IPS DF 4.7 (cell line): Measurements from ENCODE around the gene PLBD1.
A peak's percentile ranks its signal among the peaks of the same experiment; 100 is the strongest.

Source experiments
- DNase-seq: peaks from one replicate; pipeline ENCODE4 v3.0.0-alpha.2; 2013; ENCODE audit warnings: low spot score; ENCODE audit errors: extremely low read depth

Gene PLBD1

GRCh38 chr12:14564336-14564959, 3.2 kb downstream of the PLBD1 start:
- no peak for DNase-seq

DNA sequence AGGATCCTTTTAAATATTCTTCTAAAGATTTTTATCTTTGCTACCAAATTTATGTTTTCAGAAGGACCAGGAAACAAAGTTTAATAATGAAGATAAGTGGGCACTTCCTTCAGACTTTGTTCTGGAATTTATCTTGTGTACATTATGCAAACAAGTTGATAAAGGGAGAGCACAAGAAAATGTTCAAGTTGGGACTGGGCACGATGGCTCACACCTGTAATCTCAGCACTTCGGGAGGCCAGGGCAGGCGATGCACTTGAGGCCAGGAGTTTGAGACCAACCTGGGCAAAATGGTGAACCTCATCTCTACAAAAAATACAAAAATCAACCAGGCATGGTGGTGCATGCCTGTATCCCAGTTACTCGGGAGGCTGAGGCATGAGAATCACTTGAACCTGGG, 4.6 kb downstream of the PLBD1 start:
- DNase-seq: no peak

DNA sequence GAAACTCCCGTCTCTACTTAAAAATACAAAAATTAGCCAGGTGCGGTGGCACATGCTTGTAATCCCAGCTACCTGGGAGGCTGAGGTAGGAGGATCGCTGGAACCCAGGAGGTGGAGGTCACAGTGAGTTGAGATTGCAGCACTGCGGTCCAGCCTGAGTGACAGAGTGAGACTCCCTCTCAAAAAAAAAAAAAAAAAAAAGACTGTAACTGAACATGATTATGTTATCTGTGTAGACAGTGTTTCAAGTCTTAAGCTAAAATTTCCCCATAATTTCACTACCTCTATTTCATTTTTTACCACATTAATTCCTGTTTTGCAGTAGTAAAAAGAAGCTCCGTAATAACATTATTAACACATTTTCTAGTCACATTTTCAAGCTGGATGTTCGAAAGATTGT, 5.4 kb downstream of the PLBD1 start:
- DNase-seq: no peak

GRCh38 chr12:14561677-14562238, 5.9 kb downstream of the PLBD1 start:
- no peak for DNase-seq

DNA sequence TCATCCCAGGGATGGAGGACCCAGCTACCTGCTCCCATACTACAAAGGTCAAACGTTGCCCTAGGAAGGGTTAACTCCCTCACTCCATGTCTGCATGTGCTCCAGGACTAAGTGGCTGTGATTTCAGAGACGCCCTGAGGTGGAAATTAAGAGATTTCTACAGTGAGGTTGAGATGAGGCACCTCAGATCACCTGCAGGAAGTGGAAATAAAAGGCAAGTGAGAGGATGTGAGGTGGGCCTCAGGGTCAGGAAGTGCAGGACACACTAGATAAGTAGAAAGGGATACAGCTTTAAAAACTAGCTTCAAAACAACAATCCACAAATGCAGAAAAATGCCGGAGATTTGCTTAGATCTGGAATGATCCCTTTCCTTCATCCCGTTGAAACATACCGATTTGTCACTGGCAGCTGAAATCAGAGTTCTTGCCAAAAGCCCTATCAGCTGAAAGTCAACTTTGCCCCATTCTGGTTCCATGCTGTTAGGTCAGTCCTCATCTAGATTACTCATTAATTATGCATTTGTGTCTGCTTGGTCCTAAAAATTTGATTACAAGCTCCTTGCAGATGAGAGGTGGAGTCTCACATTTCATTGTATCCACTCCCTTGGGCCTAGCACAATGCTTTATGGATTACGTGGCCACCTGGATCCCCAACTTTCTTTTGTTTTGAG, 6.6 kb downstream of the PLBD1 start:
- DNase-seq: no peak

GRCh38 chr12:14558473-14558959, 9.2 kb downstream of the PLBD1 start:
- DNase-seq: no peak

GRCh38 chr12:14557966-14558365, 9.7 kb downstream of the PLBD1 start:
- no peak for DNase-seq

DNA sequence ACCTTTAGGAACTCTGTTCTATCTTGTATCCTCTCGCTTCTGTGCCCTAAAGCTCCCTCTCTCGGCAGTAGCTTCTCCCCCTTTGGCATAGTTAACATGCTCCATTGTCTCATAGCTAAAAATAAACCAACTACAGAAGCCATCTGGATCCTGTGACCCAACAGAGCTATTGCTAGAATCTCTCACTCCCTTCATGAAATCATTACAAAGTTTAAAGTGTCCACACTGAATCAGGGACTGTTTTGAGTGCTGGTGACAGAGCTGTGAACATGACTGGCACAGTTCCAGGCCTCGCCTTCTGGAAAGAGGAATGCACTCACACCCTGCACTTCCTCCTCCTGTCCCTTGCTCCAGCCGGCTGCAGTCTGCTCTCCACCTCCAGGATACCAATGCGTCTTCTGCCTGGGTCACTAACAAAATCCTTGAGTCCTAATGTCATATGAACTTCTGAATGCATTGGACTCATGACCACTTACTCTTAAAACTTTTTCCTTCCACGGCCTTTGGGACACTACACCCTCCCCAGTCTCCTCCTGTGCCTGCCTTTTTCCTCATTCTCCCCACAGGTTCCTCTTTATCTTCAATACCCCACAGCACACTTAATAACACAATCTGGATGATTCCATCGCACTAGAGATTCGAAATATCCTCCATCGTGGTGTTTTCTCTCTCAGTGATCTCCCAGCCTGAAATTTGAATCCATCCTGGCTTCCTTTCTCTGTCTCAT, 13.2 kb downstream of the PLBD1 start:
- no peak for DNase-seq

- no peak for DNase-seq
These were observed 19.1 kb downstream of the PLBD1 start for GRCh38 chr12:14548609-14549008.

DNA sequence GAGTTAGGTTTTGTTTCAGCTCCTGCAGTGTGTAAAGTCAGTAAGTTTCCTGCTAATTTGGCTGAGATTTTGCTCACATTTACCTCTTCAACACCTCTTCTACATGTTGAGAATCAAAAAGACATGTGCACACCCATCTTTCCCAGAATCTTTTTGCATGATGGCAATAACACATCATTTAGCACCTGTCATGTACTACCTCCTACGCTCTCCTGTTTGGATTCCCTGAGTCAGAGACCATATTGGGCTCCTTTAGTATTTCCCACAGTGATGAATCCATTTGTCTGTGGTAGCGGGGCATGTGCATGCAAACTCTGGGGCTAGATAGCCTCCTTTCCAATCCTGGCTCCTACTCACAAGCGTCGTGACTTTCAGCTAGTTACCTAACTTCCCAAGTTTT, 20.1 kb downstream of the PLBD1 start:
- no peak for DNase-seq

DNA sequence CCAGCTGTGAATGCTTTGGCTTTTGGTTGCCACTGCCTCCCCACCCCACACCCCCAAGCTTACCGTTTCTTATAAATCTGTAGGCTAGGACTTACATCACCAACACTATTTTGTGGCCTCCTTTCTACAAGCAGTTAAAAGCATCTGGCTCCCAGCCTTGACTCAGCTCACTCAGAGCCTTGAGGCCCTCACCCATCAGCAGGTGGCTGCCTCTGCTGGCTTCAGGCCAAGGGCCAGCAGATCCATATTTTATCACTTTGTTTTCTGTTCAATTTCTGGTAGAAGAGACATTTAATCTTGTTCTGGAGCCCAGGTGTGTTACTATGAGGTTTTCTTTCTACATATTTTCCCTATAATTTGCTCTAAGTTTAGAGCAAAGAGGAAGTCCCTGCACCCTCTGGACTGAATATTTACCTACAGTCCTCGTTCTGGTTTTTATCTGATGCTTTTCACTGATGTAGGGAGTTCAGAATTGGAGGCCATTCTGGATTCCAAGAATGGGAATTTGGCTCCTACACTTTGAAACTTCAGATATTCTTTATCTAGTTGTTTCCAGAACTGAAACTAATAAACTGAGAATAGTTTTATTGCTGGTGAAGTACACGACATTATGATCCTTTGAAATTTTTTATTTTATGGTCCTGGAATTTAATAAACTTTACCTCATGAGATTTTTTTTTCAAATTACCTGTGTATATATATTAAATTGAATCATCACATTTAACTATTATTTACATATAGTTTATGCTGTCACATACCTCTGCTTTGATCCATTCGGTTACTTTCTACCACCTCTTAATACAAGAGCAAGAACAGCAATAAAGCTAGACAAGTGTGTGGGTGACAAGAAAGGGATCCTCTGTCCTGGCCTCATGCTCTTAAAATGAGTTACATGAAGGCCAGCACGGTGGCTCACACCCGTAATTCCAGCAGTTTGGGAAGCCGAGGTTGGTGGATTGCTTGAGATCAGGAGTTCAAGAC, 22.2 kb downstream of the PLBD1 start:
- no peak for DNase-seq

DNA sequence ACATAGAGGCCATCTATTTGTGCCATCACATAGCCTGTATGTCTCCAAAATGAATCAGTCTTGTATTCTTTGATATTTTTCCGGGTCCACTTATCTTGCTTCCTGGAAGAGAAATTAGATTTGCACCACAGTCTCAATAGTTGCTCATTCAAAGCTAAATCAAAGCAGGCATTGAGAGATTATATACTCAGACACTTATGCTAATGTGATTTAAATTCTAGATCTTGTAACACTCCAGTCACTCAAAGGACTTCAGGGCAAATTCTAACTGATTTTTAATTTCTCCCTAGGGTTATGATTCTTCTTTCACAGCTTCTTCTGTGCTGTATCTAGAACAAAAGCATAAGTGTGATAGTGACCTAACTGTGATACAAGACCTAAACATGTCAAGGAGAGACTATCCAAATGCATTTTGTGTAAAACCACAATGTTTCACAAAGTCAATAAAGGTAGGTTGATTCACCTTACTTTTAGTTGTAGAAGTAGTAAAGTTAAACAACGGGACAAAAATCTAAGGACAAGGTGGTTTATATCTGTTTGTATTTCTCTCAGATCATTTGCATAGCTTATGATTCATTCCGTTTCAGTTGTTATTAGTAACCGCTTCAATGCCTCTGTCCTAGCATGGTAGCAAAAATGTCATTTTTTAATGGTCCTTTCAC, 26.8 kb downstream of the PLBD1 start:
- DNase-seq: no peak

- DNase-seq: no peak
These were observed 30.6 kb downstream of the PLBD1 start for GRCh38 chr12:14537088-14537487.

GRCh38 chr12:14532152-14532551, 35.5 kb downstream of the PLBD1 start:
- DNase-seq: no peak

DNA sequence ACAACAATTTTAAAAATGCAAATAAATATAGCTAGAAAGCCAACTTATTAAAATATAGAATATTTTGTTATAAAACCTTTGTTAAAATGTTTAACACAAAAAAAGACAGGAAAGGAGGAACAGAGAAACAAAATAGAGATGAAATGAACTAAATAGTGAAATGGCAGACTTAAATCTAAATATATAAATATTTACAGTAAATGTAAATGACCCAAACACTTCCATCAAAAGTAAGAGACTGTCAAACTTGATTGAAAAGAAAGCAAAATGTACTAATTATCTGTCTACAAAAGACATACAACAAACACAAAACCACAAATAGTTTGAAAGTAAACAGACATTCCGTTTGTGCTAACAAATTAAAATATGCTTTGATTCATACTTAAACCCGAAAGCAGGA, 41.7 kb downstream of the PLBD1 start:
- DNase-seq: no peak

DNA sequence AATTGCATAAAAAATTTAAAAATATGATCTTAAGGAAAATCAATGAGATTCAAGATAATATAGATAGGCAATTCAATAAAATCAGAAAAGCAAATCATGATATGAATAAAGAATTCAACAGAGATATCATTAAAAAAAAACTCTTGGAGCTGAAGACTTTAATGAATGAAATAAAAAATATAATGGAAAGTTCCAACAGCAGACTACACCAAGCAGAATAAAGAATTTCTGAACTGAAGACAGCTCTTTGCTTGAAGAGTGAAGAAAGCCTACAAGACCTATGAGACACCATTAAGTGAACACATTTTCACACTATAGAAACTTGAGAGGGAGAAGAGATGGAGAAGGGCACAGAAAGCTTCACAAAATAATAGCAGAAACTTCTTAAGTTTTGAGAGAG, 45.9 kb downstream of the PLBD1 start:
- no peak for DNase-seq

- DNase-seq: no peak
These were observed 52.7 kb downstream of the PLBD1 start for GRCh38 chr12:14514946-14515345.

DNA sequence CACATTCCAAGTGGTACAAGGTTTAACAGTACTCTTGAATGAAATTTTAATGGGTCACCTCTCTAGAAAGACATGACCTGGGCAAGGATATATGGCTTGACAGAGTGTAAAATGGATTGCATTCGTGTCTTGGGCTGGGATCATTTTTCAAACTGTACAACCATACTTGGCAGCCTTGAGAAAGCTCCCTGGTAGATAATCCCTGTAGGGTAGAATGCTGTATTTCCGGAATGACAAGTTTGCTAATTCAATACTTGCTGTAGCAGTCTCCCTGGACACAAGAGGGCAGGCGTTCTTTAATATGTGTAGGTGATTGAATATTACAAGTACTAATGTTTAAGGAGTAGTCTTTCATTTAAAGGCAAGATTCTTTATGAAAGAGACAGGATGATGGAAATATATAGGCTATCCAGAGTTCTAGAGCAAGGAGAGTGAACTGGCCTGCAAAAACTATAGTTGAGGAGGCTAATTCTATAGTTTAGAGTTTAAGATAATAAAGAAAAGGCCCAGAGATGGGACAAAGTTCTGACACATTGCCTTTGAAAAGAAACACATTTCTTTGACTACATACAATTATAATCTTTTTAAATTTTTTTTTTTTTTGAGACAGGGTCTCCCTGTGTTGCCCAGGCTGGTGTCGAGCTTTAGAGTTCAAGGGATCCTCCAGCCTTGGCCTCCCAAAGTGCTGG, 53.4 kb downstream of the PLBD1 start:
- DNase-seq: peak; percentile 82

DNA sequence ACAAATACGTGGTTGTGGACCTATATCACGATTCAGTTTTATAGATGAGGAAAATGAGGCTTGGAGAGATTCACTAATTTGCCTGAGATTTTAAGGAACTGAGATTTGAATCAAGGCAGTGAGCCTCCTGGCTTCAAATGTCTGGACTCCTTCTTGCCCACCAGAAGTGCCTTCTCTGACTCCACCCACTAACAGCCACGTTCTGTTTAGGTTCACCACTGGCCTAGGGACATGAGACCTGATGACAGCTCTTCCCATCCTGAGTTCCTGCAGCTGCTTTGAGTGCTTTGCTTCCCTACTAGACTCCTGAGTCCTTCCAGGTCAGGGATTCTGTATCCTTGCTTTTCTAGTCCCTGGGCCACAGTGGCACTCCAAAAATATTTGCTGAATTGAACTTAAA, 57.1 kb downstream of the PLBD1 start:
- DNase-seq: no peak
